ENCODE data around the gene ARHGAP26.

DNA sequence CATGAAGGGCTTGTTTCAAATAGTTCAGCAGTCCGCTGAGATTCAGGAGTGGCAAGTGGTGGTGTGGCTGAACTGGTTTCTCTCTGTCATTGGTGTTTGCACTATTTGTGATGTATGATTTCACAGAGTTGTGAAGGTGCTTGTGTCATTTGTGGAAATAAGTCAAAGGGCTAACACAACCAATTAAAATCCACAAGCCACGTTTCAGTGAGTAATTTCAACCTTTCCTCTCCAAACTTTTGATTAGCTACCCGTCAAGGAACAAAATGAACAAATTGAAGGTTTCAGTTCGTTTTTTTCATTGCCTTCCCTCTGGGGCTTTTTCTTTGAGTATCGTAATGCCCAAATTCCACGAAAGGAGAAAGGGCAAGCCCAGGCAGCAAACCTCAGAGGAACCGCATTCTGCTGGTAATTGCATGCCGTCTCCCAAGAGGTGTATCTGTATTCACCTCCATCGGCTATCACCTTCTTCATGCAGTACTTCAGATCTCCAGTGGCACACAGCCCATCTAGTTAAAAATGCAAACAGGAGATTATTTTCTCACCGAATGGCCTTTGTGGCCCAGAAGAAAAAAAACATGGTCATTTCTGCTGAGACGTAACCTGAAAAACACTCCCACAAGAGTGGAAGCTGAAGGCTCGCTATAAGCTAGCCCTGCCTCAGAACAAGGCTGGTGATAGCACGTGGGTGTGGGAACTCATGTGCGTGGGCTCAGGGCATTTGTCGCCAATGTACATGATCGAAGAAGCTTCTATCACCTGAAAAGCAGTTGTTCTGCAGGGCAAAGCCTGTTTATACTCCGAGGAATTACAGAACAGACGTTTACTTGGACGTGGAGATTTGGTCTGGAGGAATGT, 436.2 kb downstream of the ARHGAP26 start:
- TF ChIP-seq CTCF (IDR thresholded peaks at IDR 0.05; ENCODE audit: low read depth, low read length, missing input control) (no peak), GABPA (IDR thresholded peaks at IDR 0.05 in 1 of 2, conservative IDR thresholded peaks at IDR 0.05 in 1 of 2) (no peak), TAF1 (conservative IDR thresholded peaks at IDR 0.05) (no peak), JUND (IDR thresholded peaks at IDR 0.05) (no peak), HNF4G (IDR thresholded peaks at IDR 0.05) (no peak), RXRA (IDR thresholded peaks at IDR 0.05) (no peak)
- TF ChIP-seq, protein P1, sequence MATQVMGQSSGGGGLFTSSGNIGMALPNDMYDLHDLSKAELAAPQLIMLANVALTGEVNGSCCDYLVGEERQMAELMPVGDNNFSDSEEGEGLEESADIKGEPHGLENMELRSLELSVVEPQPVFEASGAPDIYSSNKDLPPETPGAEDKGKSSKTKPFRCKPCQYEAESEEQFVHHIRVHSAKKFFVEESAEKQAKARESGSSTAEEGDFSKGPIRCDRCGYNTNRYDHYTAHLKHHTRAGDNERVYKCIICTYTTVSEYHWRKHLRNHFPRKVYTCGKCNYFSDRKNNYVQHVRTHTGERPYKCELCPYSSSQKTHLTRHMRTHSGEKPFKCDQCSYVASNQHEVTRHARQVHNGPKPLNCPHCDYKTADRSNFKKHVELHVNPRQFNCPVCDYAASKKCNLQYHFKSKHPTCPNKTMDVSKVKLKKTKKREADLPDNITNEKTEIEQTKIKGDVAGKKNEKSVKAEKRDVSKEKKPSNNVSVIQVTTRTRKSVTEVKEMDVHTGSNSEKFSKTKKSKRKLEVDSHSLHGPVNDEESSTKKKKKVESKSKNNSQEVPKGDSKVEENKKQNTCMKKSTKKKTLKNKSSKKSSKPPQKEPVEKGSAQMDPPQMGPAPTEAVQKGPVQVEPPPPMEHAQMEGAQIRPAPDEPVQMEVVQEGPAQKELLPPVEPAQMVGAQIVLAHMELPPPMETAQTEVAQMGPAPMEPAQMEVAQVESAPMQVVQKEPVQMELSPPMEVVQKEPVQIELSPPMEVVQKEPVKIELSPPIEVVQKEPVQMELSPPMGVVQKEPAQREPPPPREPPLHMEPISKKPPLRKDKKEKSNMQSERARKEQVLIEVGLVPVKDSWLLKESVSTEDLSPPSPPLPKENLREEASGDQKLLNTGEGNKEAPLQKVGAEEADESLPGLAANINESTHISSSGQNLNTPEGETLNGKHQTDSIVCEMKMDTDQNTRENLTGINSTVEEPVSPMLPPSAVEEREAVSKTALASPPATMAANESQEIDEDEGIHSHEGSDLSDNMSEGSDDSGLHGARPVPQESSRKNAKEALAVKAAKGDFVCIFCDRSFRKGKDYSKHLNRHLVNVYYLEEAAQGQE (IDR thresholded peaks at IDR 0.05): no peak

Measured in liver (tissue), 3 donors.